ENCODE results near the gene SLC7A9.

GRCh38 chr19:32879741-32880140 is 10.2 kb upstream of the SLC7A9 start:
- TF ChIP-seq POLR2A (IDR thresholded peaks at IDR 0.05) (no peak), CTCF (IDR thresholded peaks at IDR 0.05) (no peak)
